Effector CD4-positive, alpha-beta T cell (primary cell): ENCODE results near the gene NAP1L5.

Source experiments
- DNase-seq: peaks from one replicate; pipeline ENCODE4 v3.0.0-alpha.2; 2020

The NAP1L5 gene

GRCh38 chr4:88720451-88721428 lies 23.1 kb upstream of the NAP1L5 start:
- no peak for DNase-seq

- no peak for DNase-seq
These were observed 21.8 kb upstream of the NAP1L5 start for GRCh38 chr4:88719381-88719780.

GRCh38 chr4:88718098-88718497 lies 20.5 kb upstream of the NAP1L5 start:
- DNase-seq = no peak

GRCh38 chr4:88713782-88714181 lies 16.2 kb upstream of the NAP1L5 start:
- no peak for DNase-seq

GRCh38 chr4:88709989-88710388 lies 12.4 kb upstream of the NAP1L5 start:
- no peak for DNase-seq

- DNase-seq = no peak
These were observed 8.9 kb upstream of the NAP1L5 start for GRCh38 chr4:88706574-88706973.

GRCh38 chr4:88705805-88706492 lies 8.3 kb upstream of the NAP1L5 start:
- no peak for DNase-seq

- no peak for DNase-seq
These were observed 7.6 kb upstream of the NAP1L5 start for GRCh38 chr4:88705223-88705622.

GRCh38 chr4:88702782-88703181 lies 5.2 kb upstream of the NAP1L5 start:
- DNase-seq = no peak

GRCh38 chr4:88698519-88698918 lies 890 bp upstream of the NAP1L5 start:
- no peak for DNase-seq

GRCh38 chr4:88697141-88697540 lies 488 bp downstream of the NAP1L5 start:
- no peak for DNase-seq

- DNase-seq = no peak
These were observed 999 bp downstream of the NAP1L5 start for GRCh38 chr4:88696630-88697029.

- DNase-seq = no peak
These were observed 3.8 kb downstream of the NAP1L5 start for GRCh38 chr4:88693792-88694191.

GRCh38 chr4:88690355-88690754 lies 7.3 kb downstream of the NAP1L5 start:
- DNase-seq = no peak

- no peak for DNase-seq
These were observed 16.4 kb downstream of the NAP1L5 start for GRCh38 chr4:88681209-88681608.

- DNase-seq = no peak
These were observed 22.1 kb downstream of the NAP1L5 start for GRCh38 chr4:88675543-88675942.

- no peak for DNase-seq
These were observed 22.6 kb downstream of the NAP1L5 start for GRCh38 chr4:88674979-88675378.

- DNase-seq = no peak
These were observed 23.1 kb downstream of the NAP1L5 start for GRCh38 chr4:88674565-88674964.

- no peak for DNase-seq
These were observed 23.7 kb downstream of the NAP1L5 start for GRCh38 chr4:88673886-88674285.

- DNase-seq = no peak
These were observed 24.6 kb downstream of the NAP1L5 start for GRCh38 chr4:88672987-88673386.

GRCh38 chr4:88661739-88662138 lies 35.9 kb downstream of the NAP1L5 start:
- no peak for DNase-seq

- no peak for DNase-seq
These were observed 37.0 kb downstream of the NAP1L5 start for GRCh38 chr4:88660446-88661294.

GRCh38 chr4:88659890-88660208 lies 37.8 kb downstream of the NAP1L5 start:
- DNase-seq = no peak
